ENCODE data around the gene SLC27A5.

DNA sequence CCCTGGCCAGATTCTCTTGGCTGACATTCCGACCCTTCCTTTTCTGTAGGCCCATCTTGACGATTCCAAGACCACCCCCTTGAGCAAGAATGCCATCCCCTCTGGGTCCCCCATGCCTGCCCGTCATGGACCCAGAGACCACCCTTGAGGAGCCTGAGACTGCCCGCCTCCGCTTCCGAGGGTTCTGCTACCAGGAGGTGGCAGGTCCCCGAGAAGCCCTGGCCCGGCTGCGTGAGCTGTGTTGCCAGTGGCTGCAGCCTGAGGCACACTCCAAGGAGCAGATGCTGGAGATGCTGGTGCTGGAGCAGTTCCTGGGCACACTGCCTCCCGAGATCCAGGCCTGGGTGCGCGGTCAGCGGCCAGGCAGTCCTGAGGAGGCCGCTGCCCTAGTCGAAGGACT lies 34.7 kb downstream of the SLC27A5 start:
- TF ChIP-seq, protein P1, sequence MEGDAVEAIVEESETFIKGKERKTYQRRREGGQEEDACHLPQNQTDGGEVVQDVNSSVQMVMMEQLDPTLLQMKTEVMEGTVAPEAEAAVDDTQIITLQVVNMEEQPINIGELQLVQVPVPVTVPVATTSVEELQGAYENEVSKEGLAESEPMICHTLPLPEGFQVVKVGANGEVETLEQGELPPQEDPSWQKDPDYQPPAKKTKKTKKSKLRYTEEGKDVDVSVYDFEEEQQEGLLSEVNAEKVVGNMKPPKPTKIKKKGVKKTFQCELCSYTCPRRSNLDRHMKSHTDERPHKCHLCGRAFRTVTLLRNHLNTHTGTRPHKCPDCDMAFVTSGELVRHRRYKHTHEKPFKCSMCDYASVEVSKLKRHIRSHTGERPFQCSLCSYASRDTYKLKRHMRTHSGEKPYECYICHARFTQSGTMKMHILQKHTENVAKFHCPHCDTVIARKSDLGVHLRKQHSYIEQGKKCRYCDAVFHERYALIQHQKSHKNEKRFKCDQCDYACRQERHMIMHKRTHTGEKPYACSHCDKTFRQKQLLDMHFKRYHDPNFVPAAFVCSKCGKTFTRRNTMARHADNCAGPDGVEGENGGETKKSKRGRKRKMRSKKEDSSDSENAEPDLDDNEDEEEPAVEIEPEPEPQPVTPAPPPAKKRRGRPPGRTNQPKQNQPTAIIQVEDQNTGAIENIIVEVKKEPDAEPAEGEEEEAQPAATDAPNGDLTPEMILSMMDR (IDR thresholded peaks at IDR 0.05): no peak
- no peak for TF ChIP-seq POLR2A (IDR thresholded peaks at IDR 0.05)

All from heart left ventricle (tissue), 13 donors.